Activated T-cell treated with anti-CD3 and anti-CD28 coated beads for 1 hour (primary cell): ENCODE data around the gene ATP10B.

Experiments used
- DNase-seq: peaks from one replicate; pipeline ENCODE4 v3.0.0-alpha.2; 2020; ENCODE audit warnings: low read depth

The ATP10B gene

GRCh38 chr5:160685695-160686094 is 166.3 kb downstream of the ATP10B start:
- DNase-seq: no peak

- no peak for DNase-seq
Measured at GRCh38 chr5:160685219-160685618, 166.8 kb downstream of the ATP10B start.

- DNase-seq: no peak
Measured at GRCh38 chr5:160679567-160680309, 172.3 kb downstream of the ATP10B start.

- DNase-seq: no peak
Measured at GRCh38 chr5:160675988-160676387, 176.0 kb downstream of the ATP10B start.

GRCh38 chr5:160674901-160675300 is 177.1 kb downstream of the ATP10B start:
- no peak for DNase-seq

- DNase-seq: no peak
Measured at GRCh38 chr5:160672521-160672920, 179.5 kb downstream of the ATP10B start.

- DNase-seq: no peak
Measured at GRCh38 chr5:160668356-160668755, 183.7 kb downstream of the ATP10B start.

- no peak for DNase-seq
Measured at GRCh38 chr5:160667160-160667559, 184.9 kb downstream of the ATP10B start.

GRCh38 chr5:160665460-160665859 is 186.6 kb downstream of the ATP10B start:
- DNase-seq: no peak

- DNase-seq: no peak
Measured at GRCh38 chr5:160660132-160660531, 191.9 kb downstream of the ATP10B start.

GRCh38 chr5:160657622-160658458 is 194.2 kb downstream of the ATP10B start:
- no peak for DNase-seq

GRCh38 chr5:160657068-160657507 is 194.9 kb downstream of the ATP10B start:
- DNase-seq: no peak

- DNase-seq: no peak
Measured at GRCh38 chr5:160655717-160656116, 196.3 kb downstream of the ATP10B start.

- DNase-seq: no peak
Measured at GRCh38 chr5:160651692-160652645, 200.0 kb downstream of the ATP10B start.

- no peak for DNase-seq
Measured at GRCh38 chr5:160649304-160649703, 202.7 kb downstream of the ATP10B start.

- DNase-seq: no peak
Measured at GRCh38 chr5:160646033-160646432, 206.0 kb downstream of the ATP10B start.

- no peak for DNase-seq
Measured at GRCh38 chr5:160643616-160644240, 208.3 kb downstream of the ATP10B start.

GRCh38 chr5:160641405-160641804 is 210.6 kb downstream of the ATP10B start:
- DNase-seq: no peak

GRCh38 chr5:160640406-160640805 is 211.6 kb downstream of the ATP10B start:
- no peak for DNase-seq

GRCh38 chr5:160638161-160638742 is 213.8 kb downstream of the ATP10B start:
- no peak for DNase-seq
